H1 (cell line): ENCODE measurements around the gene SLFNL1. TPM values are rescaled to one million over a fixed set of nuclear protein-coding genes. Genes with fewer than 3 reads are reported as not detected.

Source experiments
- CTCF ChIA-PET: fragments of 300-600 bp; sonication (Branson Sonifier 250); formaldehyde crosslinking; loops from one replicate; lab custom pipeline; 2021; ENCODE audit not compliant: partially characterized antibody; lab: Charles Lee
- POLR2A ChIA-PET: fragments of 300-600 bp; sonication (Branson Sonifier 250); formaldehyde crosslinking; loops from one replicate; lab custom pipeline; 2021; ENCODE audit warnings: inconsistent platforms; ENCODE audit not compliant: partially characterized antibody; lab: Charles Lee
- DNase-seq, 2 experiments: peaks; one replicate each; pipeline versions ENCODE4 v3.0.0 to v3.0.0-alpha.2; 2010 to 2022; ENCODE audit warnings: low spot score in 2 of 2, low read depth in 1 of 2, mixed read lengths in 1 of 2
- FAIRE-seq: peaks from 2 replicates; lab custom pipeline; 2011; peaks lifted over from hg19 to GRCh38; lab: Jason Lieb, UNC
- H2AFZ ChIP-seq: 2 replicates; pipeline ENCODE4 v1.8.1; 2012; ENCODE audit warnings: low read length, inconsistent platforms
- H2AK5ac ChIP-seq: 2 replicates; pipeline ENCODE4 v1.6.1; 2013; ENCODE audit warnings: low read depth, low read length
- H2BK120ac ChIP-seq: replicated peaks from 2 replicates; pipeline ENCODE3; 2013; ENCODE audit warnings: low read depth, low read length, inconsistent platforms
- H2BK12ac ChIP-seq: 2 replicates; pipeline ENCODE4 v1.6.1; 2013; ENCODE audit warnings: low read depth, low read length
- H2BK15ac ChIP-seq: 2 replicates; pipeline ENCODE4 v1.6.1; 2013; ENCODE audit warnings: low read length
- H2BK20ac ChIP-seq: 2 replicates; pipeline ENCODE4 v1.6.1; 2013; ENCODE audit warnings: low read length
- H2BK5ac ChIP-seq: 2 replicates; pipeline ENCODE4 v1.6.1; 2013; ENCODE audit warnings: low read depth, low read length
- H3K14ac ChIP-seq: 2 replicates; pipeline ENCODE4 v1.6.1; 2013; ENCODE audit warnings: inconsistent platforms; ENCODE audit not compliant: insufficient read length
- H3K18ac ChIP-seq: 2 replicates; pipeline ENCODE4 v1.6.1; 2013; ENCODE audit warnings: low read length; ENCODE audit errors: extremely low read depth
- H3K23ac ChIP-seq: 2 replicates; pipeline ENCODE4 v1.6.1; 2013; ENCODE audit warnings: inconsistent platforms; ENCODE audit not compliant: insufficient read length
- H3K23me2 ChIP-seq: 2 replicates; pipeline ENCODE4 v1.6.1; 2013; ENCODE audit warnings: low read depth, low read length
- H3K27ac ChIP-seq: 2 replicates; pipeline ENCODE4 v1.6.1; 2011; ENCODE audit warnings: low read depth, low read length, inconsistent platforms
- H3K27me3 ChIP-seq, 4 experiments: replicated peaks in 1 of 4; 1 replicate in 1 of 4; 2 replicates in 3 of 4; pipeline versions ENCODE4 v1.6.1 to v1.8.1; 2011 to 2013; ENCODE audit warnings: low read length in 3 of 4, mild to moderate bottlenecking in 3 of 4, inconsistent platforms in 2 of 4, mixed read lengths in 2 of 4, moderate library complexity in 1 of 4; ENCODE audit not compliant: control insufficient read depth in 3 of 4, insufficient read depth in 3 of 4; ENCODE audit errors: extremely low read depth in 1 of 4
- H3K36me3 ChIP-seq, 4 experiments: 2 replicates each; pipeline versions ENCODE4 v1.6.1 to v1.8.1; 2011 to 2013; ENCODE audit warnings: mild to moderate bottlenecking in 4 of 4, low read length in 3 of 4, moderate library complexity in 2 of 4, control low read depth in 1 of 4, inconsistent platforms in 1 of 4; ENCODE audit not compliant: insufficient read depth in 4 of 4, control insufficient read depth in 2 of 4
- H3K4ac ChIP-seq: replicated peaks from 2 replicates; pipeline ENCODE3; 2013; ENCODE audit warnings: low read length, low read depth, mixed read lengths, inconsistent platforms; ENCODE audit not compliant: insufficient read length
- H3K4me1 ChIP-seq, 4 experiments: replicated peaks in 1 of 4; 1 replicate in 1 of 4; 2 replicates in 3 of 4; pipeline versions ENCODE4 v1.6.1 to v1.8.1; 2011 to 2013; ENCODE audit warnings: low read length in 3 of 4, inconsistent platforms in 2 of 4, mixed read lengths in 1 of 4; ENCODE audit not compliant: insufficient read depth in 4 of 4, control insufficient read depth in 3 of 4
- H3K4me2 ChIP-seq, 2 experiments: 2 replicates each; pipeline versions ENCODE4 v1.6.1 to v1.8.1; 2011 to 2013; ENCODE audit warnings: low read depth in 2 of 2, low read length in 2 of 2, control low read depth in 1 of 2, inconsistent platforms in 1 of 2, mild to moderate bottlenecking in 1 of 2; ENCODE audit not compliant: insufficient read depth in 1 of 2
- H3K4me3 ChIP-seq, 4 experiments: fragments of 200-600, 300-600 bp in 1 of 4; sonication (generic), shearing (Covaris generic), sonication (Bioruptor Twin) in 1 of 4; 2 replicates each; pipeline versions ENCODE4 v1.5.1 to v1.8.1; 2011 to 2016; ENCODE audit warnings: low read length in 4 of 4, low read depth in 3 of 4, control low read depth in 2 of 4, inconsistent platforms in 2 of 4, mild to moderate bottlenecking in 2 of 4, mixed read lengths in 1 of 4, moderate library complexity in 1 of 4; ENCODE audit not compliant: insufficient read depth in 2 of 4; ENCODE audit errors: extremely low read depth in 1 of 4
- H3K56ac ChIP-seq: replicated peaks from 2 replicates; pipeline ENCODE3; 2013; ENCODE audit warnings: low read depth, mild to moderate bottlenecking, mixed read lengths, low read length, inconsistent platforms; ENCODE audit not compliant: insufficient read length
- H3K79me1 ChIP-seq: 2 replicates; pipeline ENCODE4 v1.6.1; 2013; ENCODE audit warnings: low read depth, low read length, control low read depth
- H3K79me2 ChIP-seq, 2 experiments: 2 replicates each; pipeline versions ENCODE4 v1.6.1 to v1.8.1; 2012 to 2013; ENCODE audit warnings: low read length in 2 of 2, mild to moderate bottlenecking in 2 of 2, inconsistent platforms in 1 of 2; ENCODE audit not compliant: insufficient read depth in 2 of 2, control insufficient read depth in 1 of 2
- H3K9ac ChIP-seq, 4 experiments: replicated peaks in 1 of 4; 1 replicate in 1 of 4; 2 replicates in 3 of 4; pipeline versions ENCODE4 v1.6.1 to v1.8.1; 2011 to 2013; ENCODE audit warnings: low read depth in 3 of 4, low read length in 3 of 4, control low read depth in 2 of 4, mild to moderate bottlenecking in 2 of 4, moderate library complexity in 2 of 4, inconsistent platforms in 1 of 4; ENCODE audit errors: extremely low read depth in 1 of 4
- H3K9me3 ChIP-seq, 2 experiments: 2 replicates each; pipeline versions ENCODE4 v1.6.1 to v1.8.1; 2012 to 2013; ENCODE audit warnings: mild to moderate bottlenecking in 2 of 2, moderate library complexity in 2 of 2, control low read depth in 1 of 2, inconsistent platforms in 1 of 2, low read depth in 1 of 2, low read length in 1 of 2, mixed read lengths in 1 of 2; ENCODE audit not compliant: insufficient read depth in 2 of 2
- H4K20me1 ChIP-seq, 2 experiments: replicated peaks in 1 of 2; 2 replicates each; pipeline versions ENCODE3 to v1.8.1; 2011 to 2013; ENCODE audit warnings: inconsistent platforms in 2 of 2, low read length in 2 of 2, mild to moderate bottlenecking in 1 of 2; ENCODE audit not compliant: insufficient read depth in 2 of 2, control insufficient read depth in 1 of 2
- H4K5ac ChIP-seq: 2 replicates; pipeline ENCODE4 v1.6.1; 2013; ENCODE audit warnings: low read length, low read depth, mixed read lengths, inconsistent platforms; ENCODE audit not compliant: insufficient read length
- H4K8ac ChIP-seq: 2 replicates; pipeline ENCODE4 v1.8.0; 2013; ENCODE audit warnings: mild to moderate bottlenecking, moderate library complexity, low read length, inconsistent platforms; ENCODE audit not compliant: insufficient read depth; ENCODE audit errors: extremely low read depth
- H4K91ac ChIP-seq: replicated peaks from 2 replicates; pipeline ENCODE3; 2013; ENCODE audit warnings: low read length, mixed read lengths, inconsistent platforms; ENCODE audit not compliant: insufficient read length
- CEBPB ChIP-seq: IDR thresholded peaks from 2 replicates; pipeline ENCODE4 v1.6.1; 2012; ENCODE audit warnings: low read depth, low read length
- TAF7 ChIP-seq: optimal IDR thresholded peaks from 2 replicates; pipeline ENCODE3; 2011; ENCODE audit warnings: low read depth, mild to moderate bottlenecking, inconsistent platforms, low read length, moderate library complexity, borderline replicate concordance
- WGBS, 2 experiments: shearing (Covaris generic) in 1 of 2; methylation state at CpG; one replicate each; pipeline versions ENCODE4 v1.1.6 to v1.1.7; 2013 to 2015; ENCODE audit warnings: low lambda C conversion rate in 2 of 2, mixed read lengths in 2 of 2, inconsistent platforms in 1 of 2, low coverage in 1 of 2, missing lambda C conversion rate in 1 of 2; ENCODE audit not compliant: insufficient replicate concordance in 2 of 2, insufficient coverage in 1 of 2, insufficient read length in 1 of 2; ENCODE audit errors: extremely low coverage in 1 of 2, missing lambda C conversion rate in 1 of 2; 5-methylcytosine and 5-hydroxymethylcytosine counted together
- polyA plus RNA-seq, 7 experiments: library from polyadenylated mRNA; depleted of rRNA in 3 of 7; stranded (reverse) in 5 of 7; unstranded in 2 of 7; fragments of >200 nt in 5 of 7; fragments of 200-250 nt in 2 of 7; gene quantifications; 1 replicate in 5 of 7; 2 replicates in 1 of 7; 4 replicates in 1 of 7; pipeline versions ENCODE4 v1.2.1 to v1.2.3, GENCODE V29; 2011 to 2013; ENCODE audit warnings: missing spikeins in 2 of 7, mixed read lengths in 2 of 7
- total RNA-seq: library from RNA; stranded (reverse); fragmentation: NEBNext Ultra II Directional; extraction: Animal tissue kit (Norgen Biotek cat#: 25700); gene quantifications from 2 replicates; pipeline ENCODE4 v1.2.1, GENCODE V29; 2021

Gene SLFNL1
- total and polyA plus RNA-seq, 2 of the 8 experiments (the other 6 are each of a cell fraction or from before 2014, with no cell fraction given): not detected

GRCh38 chr1:41015281-41015896 lies 6.1 kb downstream of the SLFNL1 start:
- Histone ChIP-seq H3K56ac (no peak overlapping the region), H3K9me3 (no peaks in the 10 kb centered on the region), H2BK5ac (no peak overlapping the region), H2AFZ (no peak overlapping the region), H3K4ac (no peak overlapping the region), H3K4me1 (no peaks in the 10 kb centered on the region), H3K18ac (no peak overlapping the region), H2AK5ac (no peak overlapping the region), H3K4me2 (no peak overlapping the region), H3K27ac (no peak overlapping the region), H3K79me2 (no peaks in the 10 kb centered on the region), H4K8ac (no peak overlapping the region), H3K9ac (no peak overlapping the region), H2BK120ac (no peak overlapping the region), H3K23ac (no peak overlapping the region), H4K91ac (no peak overlapping the region), H2BK12ac (no peak overlapping the region), H2BK15ac (no peak overlapping the region), H3K14ac (no peak overlapping the region), H4K5ac (no peak overlapping the region), H3K23me2 (no peaks in the 10 kb centered on the region), H3K79me1 (peaks cover 3% of the 10 kb centered on the region; the same call in 1 of the 2 replicates), H4K20me1 (peaks cover 8 to 11% of the 10 kb centered on the region in 2 experiments), H2BK20ac (no peak overlapping the region), H3K4me3 (no peak overlapping the region), H3K36me3 (peaks cover 22 to 59% (median 46%) of the 10 kb centered on the region in 4 experiments), H3K27me3 (no peaks in the 10 kb centered on the region)
- TF ChIP-seq CEBPB (no peak), TAF7 (no peak)
- ChIA-PET CTCF (interaction anchor here (0.6 to 1.4 kb wide), 4 partner anchors 8 to 764 kb away, joined by 3 to 7 read pairs (median 4); no protein-coding TSS in a partner anchor), POLR2A (interaction anchor here (1.4 to 3.3 kb wide), 5 partner anchors 9 to 35 kb away, joined by 4 to 17 read pairs (median 5); partner anchors contain the start of gene CTPS1)
- WGBS, 2 experiments: 90% methylated on average over 5 of the region's 5 CpGs; no CpG with 5 or more reads in 1 of the 2 experiments
- DNase-seq (no peak), FAIRE-seq (no peak)
